Glomerular visceral epithelial cell (primary cell): Measurements from ENCODE around the gene SNX30.

Source experiments
- DNase-seq: peaks from one replicate; pipeline ENCODE4 v3.0.0-alpha.2; 2016; ENCODE audit errors: extremely low spot score

SNX30 gene

DNA sequence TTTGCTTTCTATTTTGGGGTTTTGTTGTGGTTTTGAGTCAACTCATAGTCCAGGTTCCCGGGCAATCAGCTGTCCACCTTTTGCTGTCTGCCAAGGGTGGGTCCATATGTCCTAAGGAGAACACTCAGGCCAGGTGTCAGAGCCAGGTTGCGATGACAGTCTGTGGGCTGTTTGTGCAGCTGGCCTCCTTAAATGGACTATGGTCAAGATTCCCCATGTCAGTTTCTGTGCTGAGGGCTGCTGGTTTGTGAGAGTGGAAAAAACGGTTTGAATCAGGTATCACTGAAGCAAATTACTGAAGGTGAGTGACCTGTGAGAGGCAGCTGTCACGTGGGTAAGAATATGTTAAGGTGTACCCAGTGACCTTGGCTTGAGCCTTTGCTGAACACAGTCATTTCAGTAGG is 33.0 kb downstream of the SNX30 start:
- DNase-seq, result no peak

DNA sequence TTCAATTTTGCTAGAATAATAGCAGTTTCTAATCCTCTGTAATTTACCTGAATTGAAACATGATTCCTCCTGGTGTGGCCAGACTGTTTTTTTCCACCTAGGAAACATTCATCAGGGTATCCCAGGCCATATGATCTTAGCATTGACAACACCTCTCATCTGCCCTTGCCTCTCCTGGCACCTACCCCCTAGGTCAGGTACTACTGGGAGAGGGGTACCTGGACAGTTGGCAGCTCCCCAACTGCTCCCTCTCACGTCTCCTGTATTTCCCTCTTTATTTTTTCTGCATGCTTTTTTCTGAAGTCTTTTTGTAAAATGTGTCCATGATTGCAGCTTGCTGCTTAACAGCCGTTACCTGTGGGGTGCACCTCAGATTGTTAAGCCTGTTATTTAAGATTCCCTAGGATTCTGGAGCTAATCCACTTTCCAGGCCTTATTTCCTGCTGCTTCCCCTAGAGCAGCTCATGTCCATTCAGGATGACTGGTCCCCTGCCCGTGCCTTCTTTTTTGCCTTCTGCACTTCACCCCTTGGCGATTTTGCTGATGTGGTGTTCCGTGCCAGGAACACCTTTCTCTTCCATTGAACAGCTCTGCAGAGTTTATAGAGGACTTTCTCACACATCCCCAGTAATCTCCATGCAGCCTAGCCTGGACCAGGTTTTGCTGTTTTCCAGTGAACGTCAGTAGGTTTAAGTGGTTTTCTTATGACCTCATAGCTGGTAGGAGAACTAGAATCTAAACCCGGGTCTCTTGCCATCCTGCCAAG is 33.6 kb downstream of the SNX30 start:
- peak; percentile 17 for DNase-seq

DNA sequence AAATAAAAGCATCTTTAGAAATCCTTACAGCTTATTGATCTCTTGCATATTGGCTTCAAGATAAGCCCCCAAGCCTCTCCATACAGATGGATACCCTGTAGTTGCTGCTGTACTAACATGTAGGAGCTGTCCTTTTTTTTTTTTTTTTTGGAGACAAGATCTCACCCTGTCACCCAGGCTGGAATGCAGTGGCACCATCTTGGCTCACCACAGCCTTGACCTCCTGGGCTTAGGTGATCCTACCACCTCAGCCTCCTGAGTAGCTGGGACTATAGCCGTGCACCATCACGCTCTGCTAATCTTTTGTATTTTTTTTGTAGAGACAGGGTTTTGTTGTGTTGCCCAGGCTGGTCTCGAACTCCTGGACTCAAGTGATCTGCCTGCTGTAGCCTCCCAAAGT is 35.4 kb downstream of the SNX30 start:
- DNase-seq, result no peak

DNA sequence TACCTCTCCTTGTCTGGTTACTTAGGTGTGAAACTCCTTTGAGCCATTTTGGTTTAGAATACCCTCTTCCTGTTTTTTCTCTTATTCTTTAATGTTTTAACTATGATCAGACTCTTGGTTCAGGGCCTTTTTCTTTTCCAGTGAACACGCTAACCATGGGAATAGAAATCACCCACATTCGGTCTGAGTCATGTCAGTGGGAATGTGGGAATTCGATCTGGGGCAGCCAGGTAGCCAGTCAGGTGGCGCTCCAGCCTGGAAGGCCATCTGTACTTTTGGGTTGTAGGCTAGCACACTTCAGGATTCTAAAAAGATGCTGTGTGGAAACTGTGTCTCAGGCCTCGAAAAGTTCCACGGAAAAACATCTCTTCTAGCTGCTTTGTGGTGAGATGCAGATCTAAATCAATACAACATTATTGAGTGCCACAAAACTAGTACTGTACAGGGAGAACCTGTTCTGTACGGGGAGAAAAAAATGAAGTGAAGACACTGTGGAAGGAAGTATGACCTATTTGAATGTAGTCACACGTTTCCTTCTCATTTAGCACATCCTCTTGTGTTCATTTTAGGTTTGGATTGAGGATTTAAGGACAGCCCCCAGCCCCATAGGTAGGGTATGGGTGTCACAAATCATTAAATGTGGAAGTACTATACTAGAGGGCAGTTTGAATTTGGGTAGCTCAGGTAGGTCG is 36.4 kb downstream of the SNX30 start:
- no peak for DNase-seq

DNA sequence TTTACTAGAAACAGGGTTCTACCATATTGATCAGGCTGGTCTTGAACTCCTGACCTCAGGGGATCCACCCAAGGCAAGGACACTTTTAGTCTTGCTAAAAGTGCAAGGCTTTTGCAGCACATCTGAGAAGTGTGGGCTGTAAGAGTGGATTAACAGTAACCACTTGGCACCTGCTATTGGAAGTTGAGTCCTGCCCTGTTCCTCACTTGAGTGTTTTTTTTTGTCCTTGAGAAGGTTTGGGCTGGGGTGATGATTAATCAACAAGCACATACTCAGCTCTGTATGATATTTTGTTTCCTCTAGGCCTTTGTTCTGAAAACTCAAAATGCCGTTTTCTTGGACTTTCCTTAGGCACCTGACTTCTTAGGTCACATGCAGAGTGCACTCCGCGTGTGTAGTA is 37.4 kb downstream of the SNX30 start:
- no peak for DNase-seq

DNA sequence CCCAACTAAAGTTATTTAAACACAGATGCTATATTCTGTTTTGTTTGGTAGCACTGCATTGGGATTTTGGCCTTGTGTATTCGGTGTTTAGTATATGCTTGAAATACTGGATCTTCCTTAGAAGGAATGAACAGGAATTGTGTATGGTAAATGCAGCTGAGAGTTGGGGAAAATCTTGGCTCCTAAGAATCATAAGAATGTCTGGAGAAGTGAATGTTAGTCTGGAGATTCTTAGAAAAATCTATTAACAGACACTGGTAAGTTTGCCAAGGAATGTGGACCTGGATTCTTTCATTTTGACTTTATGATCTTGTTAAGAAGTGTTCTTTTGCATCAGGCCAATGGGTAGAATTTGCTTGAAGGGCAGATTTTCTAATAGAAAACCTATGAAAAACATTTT is 38.9 kb downstream of the SNX30 start:
- peak; percentile 17 for DNase-seq

DNA sequence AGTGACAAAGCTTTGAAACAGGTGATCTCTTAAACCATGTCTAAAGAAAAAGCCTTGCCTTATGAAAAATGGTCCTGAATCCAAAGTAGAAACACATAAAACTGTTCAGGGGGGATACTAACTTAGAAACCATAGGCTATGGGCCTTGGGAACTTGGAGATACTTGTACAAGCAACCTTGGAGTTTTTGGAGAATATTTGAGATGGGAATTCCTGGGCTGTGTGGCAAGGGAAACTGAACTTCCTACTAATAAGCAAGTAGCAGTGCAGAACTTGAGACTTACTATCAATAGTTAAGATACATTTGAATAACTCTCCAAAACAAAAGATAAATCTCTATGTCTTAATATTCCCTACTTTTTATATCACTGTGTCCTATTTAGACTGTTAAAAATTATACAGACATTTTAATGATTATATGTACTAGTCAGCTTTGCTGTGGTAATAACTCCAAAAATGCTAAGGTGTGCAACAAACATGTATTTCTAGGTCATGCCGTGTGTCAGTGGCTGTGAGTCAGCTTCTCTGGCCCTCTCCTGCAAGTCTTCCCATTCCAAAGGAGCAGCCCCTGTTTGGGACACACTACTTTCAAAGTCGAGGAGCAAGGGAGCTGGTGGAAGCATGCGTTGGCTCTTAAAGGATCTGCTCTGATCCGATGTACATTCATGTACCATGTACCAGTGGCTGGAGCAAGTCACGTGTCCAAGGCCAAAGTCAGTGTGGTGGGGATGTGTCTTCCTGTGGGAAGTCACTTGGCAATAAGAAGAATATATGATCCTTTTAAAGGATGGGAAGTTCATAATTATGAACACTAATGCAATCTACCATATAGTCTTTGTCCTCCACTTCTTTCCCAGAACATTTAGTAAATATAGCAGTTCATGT is 39.6 kb downstream of the SNX30 start:
- DNase-seq, result peak; percentile 62

DNA sequence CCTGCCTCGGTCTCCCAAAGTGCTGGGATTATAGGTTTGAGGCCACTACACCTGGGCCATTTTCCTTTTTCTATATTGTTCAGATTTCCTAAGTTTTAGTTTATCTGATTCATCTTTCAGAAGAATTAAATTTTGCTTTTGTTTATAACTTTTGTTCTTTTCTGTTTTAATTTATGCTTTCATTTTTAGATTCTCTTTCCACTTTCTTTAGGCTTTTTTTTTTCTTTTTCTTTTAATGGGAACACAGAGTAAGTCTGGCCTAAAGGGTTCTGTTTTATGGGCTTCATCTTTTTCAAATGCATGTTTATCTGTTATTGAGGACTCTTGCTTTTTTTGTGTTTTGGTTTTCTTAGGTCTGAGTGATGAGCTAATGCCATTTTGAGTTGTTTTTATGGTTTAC is 42.1 kb downstream of the SNX30 start:
- DNase-seq, result no peak

DNA sequence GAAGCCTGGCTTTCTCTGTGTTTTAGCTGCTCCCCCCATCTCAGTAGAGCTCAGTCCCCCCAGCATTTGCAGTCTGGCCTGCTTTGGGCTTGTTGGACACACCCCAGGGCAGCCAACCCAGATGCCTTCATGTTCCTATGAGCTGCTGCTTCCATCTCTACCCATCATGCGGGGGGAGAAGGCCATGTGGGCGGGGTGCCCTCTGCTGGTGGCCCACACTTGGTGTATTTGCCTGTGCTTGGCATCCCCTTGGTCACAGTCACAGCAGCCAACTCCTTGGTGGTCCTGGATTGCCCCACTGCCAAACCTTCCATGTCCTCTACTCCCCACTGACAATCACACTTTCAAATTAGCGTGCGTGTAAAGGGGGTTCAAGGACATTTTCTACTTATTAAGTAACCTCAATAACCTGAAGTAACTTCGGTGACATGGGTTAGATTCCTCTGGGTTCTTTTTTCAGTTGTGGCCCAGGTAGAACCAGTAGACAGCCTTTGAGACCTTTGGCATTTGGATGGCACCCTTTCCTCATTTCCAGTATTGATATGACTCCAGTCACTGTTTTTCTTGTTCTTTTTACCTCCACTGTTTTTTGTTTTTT is 42.8 kb downstream of the SNX30 start:
- DNase-seq, result peak; percentile 74

DNA sequence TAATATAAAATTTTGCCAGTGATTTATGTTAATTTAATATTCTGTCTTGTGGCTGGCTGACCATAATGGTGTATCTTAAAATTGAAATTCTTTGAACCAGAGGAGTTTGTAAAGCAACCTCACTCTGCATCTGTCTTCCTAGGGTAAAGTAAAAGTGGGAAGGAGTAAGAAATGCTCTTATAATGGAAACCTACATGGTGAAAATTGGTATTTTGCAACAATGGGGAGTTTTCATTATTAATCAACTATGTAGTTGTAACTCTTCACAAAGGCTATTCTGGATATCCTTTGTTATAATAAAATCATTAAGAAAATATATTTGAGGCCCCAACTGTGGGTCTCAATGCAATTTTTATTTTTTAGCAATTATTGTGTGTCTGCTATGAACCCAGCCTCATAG is 44.2 kb downstream of the SNX30 start:
- DNase-seq, result no peak

DNA sequence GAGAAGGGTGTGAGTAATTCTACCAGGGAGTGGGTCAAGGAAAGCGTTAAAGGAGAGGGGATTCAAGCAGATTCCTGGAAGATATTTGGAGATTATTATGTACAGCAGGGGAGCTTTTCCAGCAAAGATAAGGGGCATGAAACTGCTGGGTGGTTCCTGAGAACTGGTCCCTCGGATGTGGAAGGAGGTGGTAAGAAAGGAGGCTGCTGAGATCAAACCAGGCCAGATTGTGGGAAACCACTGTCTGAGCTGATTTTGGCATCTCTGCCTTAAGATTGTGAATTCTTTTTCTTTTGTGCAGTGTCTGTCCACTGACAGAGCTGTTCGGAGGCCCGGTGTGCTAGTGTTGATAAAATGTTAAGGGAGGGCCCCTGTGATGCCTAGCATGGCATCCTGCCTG is 45.4 kb downstream of the SNX30 start:
- DNase-seq, result no peak

DNA sequence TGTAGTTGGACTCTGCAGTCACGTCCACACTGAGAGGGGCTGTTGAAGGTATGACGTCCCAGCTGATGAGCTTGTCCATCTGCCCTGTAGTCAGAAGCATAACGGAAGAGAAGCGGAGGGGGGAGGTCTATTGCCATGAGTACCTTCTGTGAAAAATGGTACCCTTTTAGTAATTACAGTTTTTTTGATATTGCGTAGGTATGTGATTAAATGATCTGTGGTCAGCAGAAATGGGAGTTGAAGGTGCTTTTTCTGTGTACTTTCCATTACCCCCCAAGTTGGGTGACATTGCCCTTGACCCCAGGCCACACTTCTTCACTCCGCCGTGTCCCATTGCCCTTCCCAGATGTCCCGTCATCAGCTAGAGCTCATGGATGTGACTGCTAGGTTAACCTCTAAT is 45.9 kb downstream of the SNX30 start:
- no peak for DNase-seq

DNA sequence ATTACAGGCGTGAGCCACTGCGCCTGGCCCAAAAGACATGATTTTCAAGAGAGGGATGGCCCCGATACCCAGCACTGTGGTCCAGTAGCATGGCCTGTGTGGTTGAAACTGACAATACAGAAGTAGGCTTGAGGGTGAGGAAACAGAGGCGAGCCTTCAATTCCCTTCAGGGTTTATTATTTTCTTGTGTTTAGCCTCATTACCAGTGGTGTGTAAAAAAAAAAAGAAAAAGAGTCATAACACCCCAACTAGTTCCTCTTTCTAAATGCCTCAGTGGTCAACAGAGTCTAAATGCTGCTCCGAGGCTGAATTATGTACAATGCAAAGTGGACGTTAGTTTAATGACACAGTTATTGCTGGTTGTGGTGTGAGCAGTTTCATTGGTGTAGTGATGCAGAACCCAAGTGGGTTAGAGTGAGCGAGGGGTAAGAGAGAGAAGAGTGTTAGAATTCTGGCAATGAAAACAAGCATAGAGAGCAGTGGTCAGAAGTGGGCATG is 58.8 kb downstream of the SNX30 start:
- no peak for DNase-seq

DNA sequence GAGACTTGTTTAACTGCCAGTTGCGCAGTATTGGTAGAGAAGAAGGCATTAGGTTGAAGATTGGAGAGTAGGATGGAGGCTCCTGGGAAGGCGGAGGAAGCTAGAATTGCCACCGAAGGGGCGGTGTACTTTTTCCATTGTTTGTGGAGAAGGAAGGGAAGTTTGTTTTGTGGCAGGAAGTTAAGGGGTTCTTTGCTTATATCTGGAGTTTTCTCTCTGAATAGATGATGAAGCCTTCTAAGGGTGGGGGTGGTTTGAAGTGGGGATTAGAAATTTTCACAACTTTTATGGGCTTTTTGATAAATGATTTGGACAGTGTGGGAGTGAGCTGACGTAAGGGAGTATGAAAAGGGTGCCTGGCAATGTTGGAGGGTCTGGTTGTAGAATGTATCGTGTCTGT is 59.3 kb downstream of the SNX30 start:
- DNase-seq, result no peak

DNA sequence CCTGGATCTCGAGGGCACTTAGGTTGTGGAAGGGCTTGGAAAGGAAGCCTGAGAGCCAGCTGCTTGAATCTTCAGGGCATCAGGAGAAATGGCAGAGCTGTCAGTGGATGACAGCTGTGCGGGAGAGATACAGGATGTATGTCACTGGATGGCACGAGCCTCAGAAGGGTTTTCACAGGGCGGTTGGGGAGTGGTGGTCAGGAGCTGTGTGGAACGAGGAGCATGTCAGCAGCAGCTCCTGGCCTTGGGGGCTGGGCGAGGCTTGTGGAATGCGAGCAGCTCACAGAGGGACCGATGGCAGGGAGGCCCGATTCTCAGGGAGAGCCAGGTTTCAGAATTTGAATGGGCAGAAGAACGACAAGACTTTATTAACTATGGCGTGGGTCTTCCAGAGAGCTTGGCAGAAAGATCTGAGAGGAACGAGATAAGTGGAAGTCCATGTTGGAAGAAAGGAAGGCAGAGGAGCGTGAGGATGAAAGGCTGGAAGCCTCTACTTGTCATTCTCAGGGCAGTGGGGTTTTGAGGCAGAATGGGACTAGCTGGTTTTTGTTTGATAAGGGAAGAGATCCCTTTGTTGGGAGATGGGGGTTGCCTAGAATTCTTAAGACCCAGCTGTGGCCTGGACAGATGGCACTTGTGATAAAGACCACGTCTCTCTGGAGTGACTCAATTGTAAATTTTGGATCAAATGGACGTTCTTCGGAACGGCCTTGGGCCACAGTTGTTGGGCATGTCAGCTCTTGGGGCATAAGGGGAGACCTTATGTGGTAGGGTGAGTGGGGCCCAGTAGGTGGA is 60.3 kb downstream of the SNX30 start:
- no peak for DNase-seq

DNA sequence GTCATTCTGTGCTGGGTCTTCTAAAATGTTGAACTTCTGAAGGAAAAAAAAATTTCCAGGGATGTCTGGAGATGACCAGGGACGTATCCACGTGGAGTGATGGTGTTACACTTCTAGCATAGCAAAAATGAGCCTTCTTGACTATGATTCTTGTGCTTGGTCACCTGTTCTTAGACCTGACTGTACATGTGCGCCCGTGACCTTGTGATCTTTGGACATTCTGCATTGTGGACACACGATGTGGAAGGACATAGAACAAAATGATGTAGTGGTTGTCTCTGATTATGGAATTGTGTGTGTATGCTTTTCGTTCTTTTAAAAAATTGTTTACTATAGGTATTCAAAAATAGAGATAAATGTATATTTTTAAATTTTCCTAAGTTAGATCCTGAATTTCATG is 61.0 kb downstream of the SNX30 start:
- no peak for DNase-seq

DNA sequence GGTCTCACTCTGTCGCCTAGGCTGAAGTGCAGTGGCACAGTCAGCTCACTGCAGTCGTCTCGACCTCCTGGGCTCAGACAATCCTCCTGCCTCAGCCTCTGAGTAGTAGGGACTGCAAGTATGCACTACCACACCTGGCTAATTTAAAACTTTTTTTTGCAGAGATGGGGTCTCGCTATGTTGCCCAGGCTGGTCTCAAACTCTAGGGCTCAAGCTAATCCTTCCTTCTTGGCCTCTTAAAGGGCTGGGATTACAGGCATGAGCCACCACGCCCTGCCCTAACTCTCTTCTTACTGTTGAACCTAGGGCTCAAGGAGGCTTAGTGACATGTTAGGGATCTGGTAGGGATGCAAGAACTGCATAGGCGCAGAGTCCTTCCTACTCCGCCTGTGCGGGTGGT is 65.3 kb downstream of the SNX30 start:
- DNase-seq, result no peak

DNA sequence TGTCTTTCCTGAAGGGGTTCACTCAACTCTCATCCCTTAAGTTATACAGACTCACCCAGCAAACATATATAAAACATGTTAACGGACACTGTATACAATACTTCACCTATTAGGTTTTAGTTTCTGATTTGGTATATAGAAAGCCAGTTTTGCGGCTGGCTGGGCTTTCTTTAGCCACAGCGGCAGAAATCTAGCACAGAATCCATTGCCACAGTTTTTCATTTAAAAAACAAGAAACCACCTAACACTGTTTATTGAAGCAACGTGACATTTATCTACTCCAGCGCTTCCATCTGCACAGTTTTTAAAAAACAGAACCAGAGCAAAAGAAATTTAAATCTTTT is 67.3 kb downstream of the SNX30 start:
- no peak for DNase-seq

DNA sequence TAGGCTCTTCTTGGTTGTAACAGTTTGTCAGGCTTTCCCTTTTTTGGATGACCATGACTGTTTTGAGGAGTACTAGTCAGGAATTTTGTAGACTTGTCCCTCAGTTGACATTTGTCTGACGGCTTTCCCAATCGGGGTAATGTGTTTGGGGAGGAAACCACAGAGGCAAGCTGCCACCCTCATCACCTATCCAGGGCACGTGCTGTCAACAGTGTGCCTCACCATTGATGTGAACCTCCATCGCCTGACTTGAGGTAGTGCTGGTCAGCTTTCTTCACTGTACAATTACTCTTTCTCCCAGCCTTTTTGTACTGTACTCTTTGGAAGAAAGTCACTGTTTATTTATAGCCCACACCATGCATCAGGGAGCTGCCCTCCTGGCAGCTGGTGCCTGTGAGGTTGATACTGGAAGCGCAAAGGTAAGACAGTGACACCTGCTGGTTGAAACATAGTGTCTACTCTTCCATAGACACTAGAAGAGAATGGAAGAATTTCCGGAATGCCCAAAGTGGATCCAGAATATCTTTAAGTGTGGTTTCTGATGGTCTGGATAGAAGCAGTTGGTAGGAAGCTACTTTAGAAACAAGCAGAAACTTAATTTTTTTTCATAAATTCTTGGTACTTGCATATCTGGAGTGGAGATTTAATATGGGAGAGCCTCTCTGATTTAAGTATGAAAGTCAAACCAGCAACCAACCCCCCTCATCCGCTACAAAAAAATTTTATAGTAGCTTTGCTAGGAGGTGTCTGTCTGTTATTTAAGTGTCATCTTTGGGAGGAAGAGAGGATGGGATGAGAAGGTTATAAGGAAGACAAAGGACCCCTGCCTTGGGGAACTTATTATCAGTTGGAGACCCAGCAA is 69.3 kb downstream of the SNX30 start:
- DNase-seq, result peak; percentile 63

DNA sequence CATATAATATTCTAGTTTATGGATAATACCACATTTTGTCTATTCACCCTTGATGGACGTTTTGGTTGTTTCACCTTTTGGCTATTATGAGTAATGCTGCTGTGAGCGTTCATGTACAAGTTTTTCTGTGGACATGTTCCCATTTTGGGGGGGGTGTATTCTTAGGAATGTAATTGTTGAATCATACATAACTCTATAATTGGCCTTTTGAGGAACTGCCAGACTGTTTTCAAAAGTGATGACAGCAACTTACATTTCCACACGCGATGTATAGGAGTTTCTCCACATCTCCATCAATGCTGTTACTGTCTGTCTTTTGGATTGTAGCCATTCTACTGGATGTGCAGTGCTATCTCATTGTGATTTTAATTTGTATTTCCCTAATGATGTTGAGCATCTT is 70.3 kb downstream of the SNX30 start:
- no peak for DNase-seq
